SK-N-MC (cell line): Measurements from ENCODE around the gene CLEC16A.

ENCODE experiments used
- DNase-seq: peaks from one replicate; pipeline ENCODE4 v3.0.0-alpha.2; 2011; ENCODE audit warnings: low read depth, low spot score
- H3K27ac ChIP-seq: fragments of 200-600 bp; sonication (generic); 2 replicates; pipeline ENCODE4 v1.5.1; 2016; ENCODE audit warnings: mixed run types
- H3K36me3 ChIP-seq: fragments of 200-600 bp; sonication (generic); 2 replicates; pipeline ENCODE4 v1.6.1; 2017; ENCODE audit warnings: antibody characterized with exemption, low read length, mixed read lengths; ENCODE audit not compliant: insufficient read depth
- H3K4me3 ChIP-seq: fragments of 200-600 bp; sonication (generic); 2 replicates; pipeline ENCODE4 v1.5.1; 2016
- H3K9ac ChIP-seq: fragments of 200-600 bp; sonication (generic); 2 replicates; pipeline ENCODE4 v1.8.0; 2017; ENCODE audit warnings: mixed run types, mixed read lengths; ENCODE audit not compliant: insufficient read length
- H3K9me3 ChIP-seq: fragments of 200-600 bp; sonication (generic); 2 replicates; pipeline ENCODE4 v1.6.1; 2017; ENCODE audit warnings: low read depth, mild to moderate bottlenecking, antibody characterized with exemption, low read length, moderate library complexity, mixed read lengths
- EZH2 ChIP-seq: fragments of 200-600 bp; sonication (generic); IDR thresholded peaks from one replicate; pipeline ENCODE4 v1.6.1; 2017; ENCODE audit warnings: antibody characterized with exemption
- FOXP2 ChIP-seq: optimal IDR thresholded peaks from 2 replicates; pipeline ENCODE3; 2011; ENCODE audit warnings: mild to moderate bottlenecking, moderate library complexity; ENCODE audit not compliant: insufficient read depth; ENCODE audit errors: extremely low read length, control extremely low read depth
- POLR2AphosphoS5 ChIP-seq: IDR thresholded peaks from 2 replicates; pipeline ENCODE4 v1.6.1; 2012; ENCODE audit warnings: mild to moderate bottlenecking, low read depth, low read length, borderline replicate concordance

CLEC16A gene

GRCh38 chr16:11205065-11205699, 260.8 kb downstream of the CLEC16A start:
- DNase-seq, result no peak
- no peaks in the 10 kb centered on the region for H3K36me3 ChIP-seq
- no peaks in the 10 kb centered on the region for H3K9me3 ChIP-seq
- TF ChIP-seq EZH2, result no peak
- TF ChIP-seq FOXP2, result no peak
- no peak for TF ChIP-seq POLR2AphosphoS5
- H3K4me3 ChIP-seq, result no peak overlapping the region
- H3K9ac ChIP-seq, result no peak overlapping the region
- no peak overlapping the region for H3K27ac ChIP-seq

- Histone ChIP-seq H3K9me3 (no peaks in the 10 kb centered on the region), H3K9ac (no peak overlapping the region), H3K36me3 (no peaks in the 10 kb centered on the region), H3K27ac (no peak overlapping the region), H3K4me3 (no peak overlapping the region)
- no peak for TF ChIP-seq FOXP2
- TF ChIP-seq EZH2, result no peak
- TF ChIP-seq POLR2AphosphoS5, result no peak
- DNase-seq, result no peak
Measured at GRCh38 chr16:11205754-11206581, 261.6 kb downstream of the CLEC16A start.

- Histone ChIP-seq H3K27ac (no peak overlapping the region), H3K36me3 (no peaks in the 10 kb centered on the region), H3K9me3 (no peaks in the 10 kb centered on the region), H3K4me3 (no peak overlapping the region), H3K9ac (no peak overlapping the region)
- TF ChIP-seq EZH2, result no peak
- no peak for TF ChIP-seq POLR2AphosphoS5
- no peak for TF ChIP-seq FOXP2
- DNase-seq, result no peak
Measured at GRCh38 chr16:11207646-11208045, 263.3 kb downstream of the CLEC16A start.

DNA sequence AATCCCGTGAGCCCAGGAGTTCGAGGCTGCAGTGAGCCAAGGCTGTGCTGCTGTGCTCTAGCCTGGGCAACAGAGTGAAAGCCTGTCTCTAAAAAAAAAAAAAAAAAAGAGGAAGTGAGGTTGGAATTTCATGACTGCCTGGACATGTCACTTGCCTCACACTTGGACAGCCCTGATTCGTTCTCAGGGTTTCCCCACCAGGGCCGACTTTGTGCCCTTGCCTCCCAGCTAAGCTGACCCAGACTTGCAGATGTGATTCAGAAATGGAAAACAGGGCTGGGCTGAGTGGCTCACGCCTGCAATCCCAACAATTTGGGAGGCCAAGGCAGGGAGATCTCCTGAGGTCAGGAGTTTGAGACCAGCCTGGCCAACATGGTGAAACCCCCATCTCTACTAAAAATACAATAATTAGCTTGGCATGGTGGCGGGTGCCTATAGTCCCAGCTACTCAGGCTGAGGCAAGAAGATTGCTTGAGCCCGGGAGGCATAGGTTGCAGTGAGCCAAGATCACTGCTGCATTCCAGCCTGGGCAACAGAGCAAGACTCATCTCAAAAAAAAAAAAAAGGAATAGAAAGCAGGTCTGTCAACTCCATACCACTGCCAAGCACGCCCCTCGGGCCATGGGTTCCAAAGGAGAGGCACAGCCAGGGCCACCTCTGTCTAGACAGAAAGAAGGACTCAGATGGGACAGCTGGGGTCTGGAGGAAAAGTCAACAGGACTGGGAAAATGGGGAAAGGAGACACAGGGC, 264.7 kb downstream of the CLEC16A start:
- no peak for DNase-seq
- Histone ChIP-seq H3K9ac (no peak overlapping the region), H3K27ac (no peak overlapping the region)

GRCh38 chr16:11210260-11210659, 265.9 kb downstream of the CLEC16A start:
- DNase-seq, result no peak
- H3K4me3 ChIP-seq, result no peak overlapping the region
- H3K27ac ChIP-seq, result no peak overlapping the region
- no peaks in the 10 kb centered on the region for H3K9me3 ChIP-seq
- no peak overlapping the region for H3K9ac ChIP-seq
- no peaks in the 10 kb centered on the region for H3K36me3 ChIP-seq
- no peak for TF ChIP-seq FOXP2
- no peak for TF ChIP-seq EZH2

More for the DNA sequence above, 264.7 kb downstream of the CLEC16A start:
- Histone ChIP-seq H3K36me3 (no peaks in the 10 kb centered on the region), H3K4me3 (no peak overlapping the region), H3K9me3 (no peaks in the 10 kb centered on the region)
- TF ChIP-seq FOXP2 (no peak), POLR2AphosphoS5 (no peak), EZH2 (no peak)

DNA sequence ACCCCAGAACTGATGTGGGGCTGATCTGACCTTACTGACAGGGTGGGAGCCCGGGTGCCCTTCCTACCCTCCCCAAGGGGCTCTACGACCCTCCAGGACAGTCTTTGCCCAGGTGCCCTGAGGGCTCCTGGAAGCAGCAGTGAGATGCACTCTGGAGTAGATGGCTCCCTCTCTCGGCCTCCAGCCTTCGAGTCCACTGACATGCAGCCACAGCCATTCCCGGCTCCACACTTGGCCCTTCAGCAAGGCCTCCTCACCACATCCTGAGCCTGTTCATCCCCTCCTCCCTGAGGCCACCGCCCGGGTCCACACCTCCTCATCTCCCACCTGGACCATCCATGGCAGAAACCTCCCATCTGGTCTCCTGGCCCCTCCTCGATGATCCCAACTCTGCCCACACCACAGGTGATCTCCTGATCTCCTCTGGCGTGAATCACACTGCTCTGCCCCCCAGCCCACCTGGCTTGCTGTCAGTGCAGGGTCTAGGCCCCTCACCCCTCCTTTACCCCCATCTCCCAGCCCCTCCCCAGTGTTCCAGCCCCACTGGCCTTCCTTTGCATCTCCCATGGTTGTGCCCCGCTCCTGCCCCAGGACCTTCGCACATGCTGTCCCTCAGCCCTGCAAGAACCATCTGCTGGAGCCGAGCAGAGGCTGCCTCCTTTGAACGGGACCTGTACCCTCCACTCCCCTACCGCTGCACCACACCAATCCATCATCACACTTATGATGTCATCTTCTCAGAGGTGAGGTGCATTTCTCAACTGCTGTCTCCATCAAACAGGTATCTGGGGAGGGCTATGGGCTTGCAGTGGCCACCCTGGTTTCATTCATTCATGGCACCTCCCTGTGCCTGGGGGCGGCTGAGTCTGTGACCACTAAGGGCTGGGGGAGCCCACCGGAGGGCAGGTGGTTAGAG, 267.0 kb downstream of the CLEC16A start:
- DNase-seq, result no peak
- Histone ChIP-seq H3K9ac (no peak overlapping the region), H3K4me3 (no peak overlapping the region), H3K36me3 (no peaks in the 10 kb centered on the region), H3K9me3 (no peaks in the 10 kb centered on the region), H3K27ac (no peak overlapping the region)
- TF ChIP-seq POLR2AphosphoS5 (no peak), EZH2 (no peak), FOXP2 (no peak)

DNA sequence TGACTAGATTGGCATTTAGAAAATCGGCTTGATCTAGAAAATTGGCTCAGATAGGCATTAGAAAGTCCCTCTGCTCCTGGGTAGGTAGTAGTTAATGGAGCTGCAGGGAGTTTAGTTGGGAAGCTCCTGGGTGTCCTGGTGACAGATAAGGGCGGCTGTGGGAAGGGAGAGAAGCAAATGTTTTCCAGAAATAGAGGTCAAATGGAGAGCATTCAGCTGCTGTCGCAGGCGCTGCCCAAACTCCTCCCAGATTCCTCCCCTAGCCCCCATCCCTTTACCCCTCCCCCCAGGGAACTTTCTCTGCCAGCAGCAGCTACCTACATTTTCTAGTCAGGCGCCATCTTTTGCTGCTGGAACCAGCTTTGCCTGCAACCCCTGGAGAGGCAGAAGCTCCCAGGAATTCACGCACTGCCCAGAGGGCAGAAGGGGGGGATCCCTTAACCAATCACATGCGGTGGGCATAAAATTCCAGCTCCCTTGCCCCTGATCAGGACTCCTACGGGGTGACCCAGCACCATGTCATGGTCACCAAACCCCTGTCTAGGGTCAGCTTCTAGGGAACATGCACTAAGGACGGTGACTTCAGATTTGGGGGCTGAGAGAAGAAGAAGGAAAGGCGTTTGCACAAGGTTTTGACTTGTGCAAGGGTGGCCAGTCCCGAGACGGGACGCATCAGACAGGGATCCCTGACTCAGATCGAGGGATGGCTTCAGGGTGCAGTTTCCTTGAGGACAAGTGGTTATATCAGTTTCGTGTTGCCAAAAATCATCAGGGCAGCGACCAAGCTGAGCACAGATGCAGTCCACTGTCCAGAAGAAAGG, 267.8 kb downstream of the CLEC16A start:
- Histone ChIP-seq H3K36me3 (no peaks in the 10 kb centered on the region), H3K9me3 (no peaks in the 10 kb centered on the region), H3K27ac (no peak overlapping the region), H3K4me3 (no peak overlapping the region), H3K9ac (no peak overlapping the region)
- no peak for DNase-seq
- TF ChIP-seq POLR2AphosphoS5, result no peak
- no peak for TF ChIP-seq EZH2
- no peak for TF ChIP-seq FOXP2
